Neutrophil (primary cell): ENCODE results near the gene REXO4.

Source experiments
- H3K27ac ChIP-seq: fragments of 200-600 bp; sonication (generic); 2 replicates; pipeline ENCODE4 v1.5.1; 2016; ENCODE audit warnings: mild to moderate bottlenecking, moderate library complexity
- H3K27me3 ChIP-seq: fragments of 200-600 bp; sonication (generic); 2 replicates; pipeline ENCODE4 v1.6.0; 2016; ENCODE audit warnings: mild to moderate bottlenecking
- H3K36me3 ChIP-seq: fragments of 200-600 bp; sonication (generic); 2 replicates; pipeline ENCODE4 v1.5.1; 2017
- H3K4me1 ChIP-seq, 2 experiments: fragments of 200-600 bp in 1 of 2; sonication (generic) in 1 of 2; 1 replicate in 1 of 2; 2 replicates in 1 of 2; pipeline versions ENCODE4 v1.5.1 to v1.6.1; 2013 to 2016; ENCODE audit warnings: low read depth in 1 of 2, low read length in 1 of 2, mild to moderate bottlenecking in 1 of 2, moderate library complexity in 1 of 2; ENCODE audit not compliant: control insufficient read depth in 1 of 2, insufficient read depth in 1 of 2
- H3K4me3 ChIP-seq, 2 experiments: fragments of 200-600 bp in 1 of 2; sonication (generic) in 1 of 2; 1 replicate in 1 of 2; 2 replicates in 1 of 2; pipeline ENCODE4 v1.5.1; 2013 to 2016; ENCODE audit warnings: low read depth in 1 of 2, low read length in 1 of 2, mild to moderate bottlenecking in 1 of 2, moderate library complexity in 1 of 2
- H3K9me3 ChIP-seq: fragments of 200-600 bp; sonication (generic); 2 replicates; pipeline ENCODE4 v1.5.1; 2016
- TF ChIP-seq, protein P1 (sequence below): fragments of 200-600 bp; sonication (generic); IDR thresholded peaks from 2 replicates; pipeline ENCODE4 v1.5.1; 2016; ENCODE audit warnings: antibody characterized with exemption

The REXO4 gene

DNA sequence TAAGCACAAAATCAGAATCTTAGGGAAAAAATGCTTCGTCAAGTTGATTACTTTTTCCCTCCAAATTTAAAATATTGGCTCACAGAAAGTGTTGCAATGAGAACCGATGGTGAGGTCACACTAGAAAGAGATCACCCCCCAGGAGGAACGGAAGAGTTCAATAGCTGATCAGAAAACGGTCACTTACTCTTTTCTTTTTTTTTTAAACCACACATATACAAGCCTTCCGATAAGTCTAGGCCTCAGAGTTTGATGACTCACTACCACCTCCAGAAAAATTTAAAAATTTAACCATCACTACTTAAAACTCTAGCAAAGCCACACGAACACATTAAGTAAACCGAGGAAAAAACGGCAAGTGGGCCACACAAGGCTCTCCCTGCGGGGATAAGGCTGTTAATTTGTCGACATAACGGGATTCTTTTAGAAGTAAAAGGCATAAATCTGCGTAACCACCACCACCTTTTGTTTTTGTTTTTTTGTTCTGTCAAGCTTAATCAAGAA lies 43.1 kb downstream of the REXO4 start:
- Histone ChIP-seq H3K9me3 (no peaks in the 10 kb centered on the region), H3K27me3 (no peaks in the 10 kb centered on the region), H3K4me1 (peaks cover 42 to 46% of the 10 kb centered on the region in 2 experiments), H3K36me3 (peaks cover 7% of the 10 kb centered on the region), H3K4me3 (peak overlapping the region; percentile 75 to 89), H3K27ac (peak overlapping the region; percentile 95)
- TF ChIP-seq, protein P1, sequence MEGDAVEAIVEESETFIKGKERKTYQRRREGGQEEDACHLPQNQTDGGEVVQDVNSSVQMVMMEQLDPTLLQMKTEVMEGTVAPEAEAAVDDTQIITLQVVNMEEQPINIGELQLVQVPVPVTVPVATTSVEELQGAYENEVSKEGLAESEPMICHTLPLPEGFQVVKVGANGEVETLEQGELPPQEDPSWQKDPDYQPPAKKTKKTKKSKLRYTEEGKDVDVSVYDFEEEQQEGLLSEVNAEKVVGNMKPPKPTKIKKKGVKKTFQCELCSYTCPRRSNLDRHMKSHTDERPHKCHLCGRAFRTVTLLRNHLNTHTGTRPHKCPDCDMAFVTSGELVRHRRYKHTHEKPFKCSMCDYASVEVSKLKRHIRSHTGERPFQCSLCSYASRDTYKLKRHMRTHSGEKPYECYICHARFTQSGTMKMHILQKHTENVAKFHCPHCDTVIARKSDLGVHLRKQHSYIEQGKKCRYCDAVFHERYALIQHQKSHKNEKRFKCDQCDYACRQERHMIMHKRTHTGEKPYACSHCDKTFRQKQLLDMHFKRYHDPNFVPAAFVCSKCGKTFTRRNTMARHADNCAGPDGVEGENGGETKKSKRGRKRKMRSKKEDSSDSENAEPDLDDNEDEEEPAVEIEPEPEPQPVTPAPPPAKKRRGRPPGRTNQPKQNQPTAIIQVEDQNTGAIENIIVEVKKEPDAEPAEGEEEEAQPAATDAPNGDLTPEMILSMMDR: no peak

DNA sequence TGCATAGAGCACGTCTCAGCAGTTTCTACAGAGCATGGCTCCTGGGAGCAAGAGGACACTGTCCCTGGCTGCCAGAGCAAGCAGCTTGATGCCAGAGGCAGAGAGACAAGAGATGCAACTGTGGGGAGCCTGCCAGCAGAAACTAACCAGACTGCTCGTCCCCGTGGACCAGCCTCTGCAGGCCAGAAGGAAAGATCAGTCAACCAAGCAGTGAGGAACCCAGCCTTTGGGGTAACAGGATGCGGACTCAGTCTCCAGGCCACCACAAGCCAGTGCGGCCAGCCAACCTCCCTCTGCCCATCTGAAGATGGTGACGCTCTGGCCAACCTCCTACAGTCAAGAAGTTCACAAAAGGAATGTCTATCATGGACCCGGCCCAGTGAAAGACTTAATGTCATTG lies 45.7 kb downstream of the REXO4 start:
- Histone ChIP-seq H3K4me3 (no peak overlapping the region), H3K36me3 (peaks cover 17% of the 10 kb centered on the region), H3K9me3 (no peaks in the 10 kb centered on the region), H3K27me3 (no peaks in the 10 kb centered on the region), H3K4me1 (peaks cover 34 to 37% of the 10 kb centered on the region in 2 experiments), H3K27ac (no peak overlapping the region)
- TF ChIP-seq, protein P1: no peak

DNA sequence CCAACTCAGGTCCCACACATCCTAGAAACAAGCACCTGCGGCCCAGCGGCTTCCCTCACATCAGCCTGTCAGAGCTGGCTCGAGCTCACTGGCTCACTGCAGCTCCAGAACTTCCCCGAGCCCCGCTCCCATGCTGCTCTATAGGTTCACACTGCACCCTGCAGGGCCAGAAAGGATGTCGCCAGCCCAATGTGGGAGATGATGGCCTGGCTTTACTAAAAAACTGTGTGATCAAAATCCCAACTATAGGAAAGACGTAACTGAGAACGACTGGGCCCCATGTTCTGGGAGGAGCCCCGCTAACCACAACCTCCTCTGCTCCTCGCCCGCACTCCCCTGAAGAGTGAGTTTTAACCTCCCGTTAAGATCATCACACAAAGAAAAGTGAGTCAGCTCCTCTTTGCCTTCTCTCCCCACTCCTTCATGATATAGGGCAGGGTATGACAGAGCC lies 46.5 kb downstream of the REXO4 start:
- H3K36me3 ChIP-seq: peaks cover 25% of the 10 kb centered on the region
- H3K27me3 ChIP-seq: no peaks in the 10 kb centered on the region
- H3K9me3 ChIP-seq: no peaks in the 10 kb centered on the region
- H3K27ac ChIP-seq: peak overlapping the region; percentile 6
- no peak overlapping the region for H3K4me3 ChIP-seq
- TF ChIP-seq, protein P1: no peak
- peaks cover 28 to 32% of the 10 kb centered on the region in 2 experiments for H3K4me1 ChIP-seq

DNA sequence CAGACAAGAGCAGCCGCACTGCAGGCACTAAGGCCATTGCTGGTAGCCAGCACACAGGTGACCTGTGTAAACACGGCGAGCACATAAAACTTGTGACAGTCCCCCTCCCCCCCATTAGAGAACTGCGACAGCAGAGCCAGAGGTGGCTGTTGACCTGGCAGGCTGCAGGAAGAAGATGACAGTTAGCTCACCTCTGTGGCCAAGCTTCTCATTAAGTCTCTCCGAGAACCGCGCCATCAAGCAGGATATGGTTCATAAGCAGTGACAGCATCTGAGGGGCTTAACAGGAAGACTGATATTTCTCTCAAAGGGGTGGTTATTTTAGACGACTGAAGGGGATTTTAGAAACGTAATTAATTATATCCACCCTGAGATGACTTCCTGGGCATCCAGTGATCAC lies 47.1 kb downstream of the REXO4 start:
- no peaks in the 10 kb centered on the region for H3K9me3 ChIP-seq
- H3K27me3 ChIP-seq: no peaks in the 10 kb centered on the region
- H3K4me3 ChIP-seq: no peak overlapping the region
- peak overlapping the region; percentile 6 for H3K27ac ChIP-seq
- peaks cover 31% of the 10 kb centered on the region for H3K36me3 ChIP-seq
- H3K4me1 ChIP-seq: peaks cover 26 to 32% of the 10 kb centered on the region in 2 experiments
- TF ChIP-seq, protein P1: no peak

DNA sequence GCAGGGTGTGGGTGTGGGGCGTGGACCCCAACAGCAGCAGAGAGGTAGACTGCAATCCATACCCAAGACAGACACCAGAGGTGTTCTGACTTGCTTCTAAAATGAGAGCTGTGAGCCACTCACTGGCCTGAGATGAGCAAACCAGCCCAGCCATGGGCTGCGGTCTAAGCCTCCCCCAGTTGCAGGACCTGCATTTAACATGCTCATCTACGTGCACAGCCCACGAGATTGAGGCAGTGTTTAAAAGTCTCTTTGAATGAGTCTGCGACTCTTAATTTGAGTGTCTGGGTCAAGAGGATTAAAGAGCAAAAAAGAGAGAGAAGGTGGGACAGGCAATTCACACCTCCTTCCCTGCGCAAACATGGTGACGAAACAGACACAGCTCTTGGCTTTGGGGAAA lies 47.9 kb downstream of the REXO4 start:
- Histone ChIP-seq H3K27ac (no peak overlapping the region), H3K27me3 (no peaks in the 10 kb centered on the region), H3K4me1 (peaks cover 20 to 27% of the 10 kb centered on the region in 2 experiments), H3K36me3 (peaks cover 39% of the 10 kb centered on the region), H3K9me3 (no peaks in the 10 kb centered on the region), H3K4me3 (no peak overlapping the region)
- TF ChIP-seq, protein P1: no peak
